GM12872 (cell line): ENCODE measurements around the gene VIPR2.

ENCODE experiments used
- CTCF ChIP-seq: IDR thresholded peaks from 3 replicates; pipeline ENCODE4 v1.5.1; 2011; ENCODE audit warnings: low read depth, mild to moderate bottlenecking, low read length, moderate library complexity; ENCODE audit not compliant: insufficient read depth

VIPR2 gene

DNA sequence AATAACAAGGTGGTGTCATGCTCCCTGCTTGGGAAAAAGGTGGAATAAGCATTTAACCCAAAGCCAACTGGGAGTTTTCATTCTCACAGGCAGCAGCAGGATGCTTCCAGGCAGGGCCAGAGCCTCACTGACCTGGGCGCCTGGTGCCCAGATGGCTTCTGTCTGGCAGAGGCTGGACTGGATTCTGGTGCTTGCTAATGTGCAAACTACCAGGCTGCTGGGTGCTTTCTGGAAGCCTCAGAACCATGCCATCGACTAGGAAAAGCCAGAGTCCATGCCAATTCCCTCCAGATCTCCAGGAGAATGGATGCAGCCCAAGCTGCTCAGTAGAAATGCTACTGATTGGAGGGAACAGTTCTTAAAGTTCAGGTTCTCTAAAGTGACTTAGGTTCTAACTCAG lies 36.2 kb downstream of the VIPR2 start:
- TF ChIP-seq CTCF: no peak

DNA sequence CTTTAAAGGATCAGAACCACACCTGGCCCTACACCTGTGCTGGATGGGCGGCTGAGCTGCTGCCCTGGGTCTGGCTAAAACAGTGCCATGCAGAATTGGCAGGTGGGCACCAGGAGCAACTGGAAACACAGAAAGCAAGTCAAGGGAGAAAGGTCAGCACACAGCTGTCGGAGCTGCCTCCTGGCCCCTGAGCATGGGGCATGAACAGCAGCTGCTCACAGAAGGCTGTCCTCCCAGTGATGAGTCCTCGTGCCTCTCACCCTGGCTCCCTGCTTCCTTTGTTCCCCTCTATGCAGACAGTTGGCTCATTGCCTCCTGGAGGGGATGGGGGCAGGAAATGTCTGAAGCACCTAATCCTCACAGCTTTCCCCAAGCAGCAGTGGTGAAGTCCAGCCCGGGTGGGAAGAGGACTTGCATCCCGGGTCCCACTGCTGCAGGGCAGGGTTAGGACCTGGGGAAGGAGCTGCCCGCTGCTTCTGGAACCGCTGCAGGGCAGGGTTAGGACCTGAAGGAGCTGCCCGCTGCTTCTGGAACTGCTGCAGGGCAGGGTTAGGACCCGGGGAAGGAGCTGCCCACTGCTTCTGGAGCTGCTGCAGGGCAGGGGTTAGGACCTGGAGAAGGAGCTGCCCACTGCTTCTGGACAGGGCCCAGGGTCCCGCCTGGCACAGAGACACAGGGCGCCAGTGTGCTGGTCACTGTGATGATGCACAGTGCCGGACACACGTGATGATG lies 37.3 kb downstream of the VIPR2 start:
- TF ChIP-seq CTCF: no peak

- TF ChIP-seq CTCF: no peak
Observed at GRCh38 chr7:159105832-159106811, 38.5 kb downstream of the VIPR2 start.

DNA sequence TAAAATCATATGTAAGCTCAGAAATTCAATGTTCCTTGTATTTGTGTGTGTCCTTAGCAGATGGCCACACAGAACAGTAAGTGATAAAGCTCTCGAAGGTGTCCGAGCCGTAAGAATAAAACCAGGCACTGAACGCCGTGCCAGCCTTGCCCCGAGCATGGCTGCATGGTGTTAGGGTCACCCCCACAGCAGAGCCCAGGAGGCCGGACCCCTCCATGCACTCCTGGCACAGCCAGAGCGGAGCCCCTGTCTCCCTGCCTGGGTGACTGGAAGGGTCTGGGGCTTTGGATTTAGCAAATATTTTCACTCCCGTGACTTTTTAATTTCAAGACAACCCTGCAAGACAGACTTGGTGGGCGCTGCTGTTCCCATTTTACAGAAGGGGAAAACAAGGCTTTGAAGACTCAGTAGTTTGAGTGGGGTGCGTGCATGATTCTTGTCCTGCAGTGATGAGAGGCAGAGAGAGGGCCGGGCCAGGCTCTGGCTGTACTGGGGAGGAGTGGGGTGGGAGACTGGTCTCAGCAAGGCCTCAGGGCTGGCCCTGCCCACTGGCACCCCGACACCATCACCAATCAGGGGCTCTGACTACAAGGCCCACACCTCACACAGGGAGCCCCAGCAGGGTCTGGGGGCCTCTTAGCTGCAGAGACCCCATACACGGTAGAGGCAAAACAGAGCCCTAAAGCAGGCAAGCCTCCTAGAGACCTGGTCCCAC lies 39.4 kb downstream of the VIPR2 start:
- no peak for TF ChIP-seq CTCF

GRCh38 chr7:159104188-159104920 lies 40.3 kb downstream of the VIPR2 start:
- TF ChIP-seq CTCF: no peak

GRCh38 chr7:159103382-159104187 lies 41.1 kb downstream of the VIPR2 start:
- TF ChIP-seq CTCF: no peak
